ENCODE data around the gene DIS3L. TPM values are rescaled to one million over a fixed set of nuclear protein-coding genes. Genes with fewer than 3 reads are reported as not detected.
"Not testable (repeated sequence)": the region's sequence is repeated elsewhere in the genome, so short reads cannot be mapped to it uniquely, and the experiment has no call there.

The DIS3L gene
- total and polyA plus RNA-seq, 2 of the 4 experiments (the other 2 are of a cell fraction) = 5.1 to 14.5 TPM

DNA sequence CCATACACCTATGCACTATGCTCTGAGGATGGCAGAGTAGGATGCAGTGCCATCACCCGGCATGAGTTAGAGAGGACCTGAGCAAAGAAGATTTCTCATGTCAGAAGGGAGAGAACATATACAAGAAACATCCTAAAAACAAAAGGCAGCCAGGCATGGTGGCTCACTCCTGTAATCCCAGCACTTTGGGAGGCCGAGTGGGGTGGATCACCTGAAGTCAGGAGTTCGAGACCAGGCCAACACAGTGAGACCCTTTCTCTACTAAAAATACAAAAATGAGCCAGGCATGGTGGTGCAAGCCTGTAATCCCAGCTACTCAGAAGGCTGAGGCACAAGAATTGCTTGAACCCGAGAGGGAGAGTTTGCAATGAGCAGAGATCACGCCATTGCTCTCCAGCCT, 47.5 kb upstream of the DIS3L start:
- in situ Hi-C loops (cut with MboI; ENCODE audit: low sequenced_read_pairs); H3K56ac ChIP-seq (ENCODE audit: extremely low read depth, insufficient read depth, low read length); H3K23ac ChIP-seq (ENCODE audit: low read depth, low read length); DNase-seq; H4K20me1 ChIP-seq (ENCODE audit: insufficient read depth, low read length); H3K14ac ChIP-seq (replicated peaks; ENCODE audit: low read depth, low read length); H2BK20ac ChIP-seq (ENCODE audit: low read depth, low read length); ATAC-seq (ENCODE audit: low read depth); H4K91ac ChIP-seq (ENCODE audit: insufficient read depth, low read depth, low read length); H2AK5ac ChIP-seq (ENCODE audit: low read depth, low read length); H2AK9ac ChIP-seq (replicated peaks; ENCODE audit: low read depth, low read length, poor library complexity); H4K5ac ChIP-seq (ENCODE audit: low read depth, low read length); H3K4ac ChIP-seq (ENCODE audit: low read depth, low read length); H3K4me3 ChIP-seq (ENCODE audit: insufficient read depth, low read depth, low read length); H3K27ac ChIP-seq (ENCODE audit: insufficient read depth, low read length); intact Hi-C loops (cut with micrococcal nuclease); H2BK5ac ChIP-seq (ENCODE audit: low read depth, low read length, poor library complexity, severe bottlenecking); H3K36me3 ChIP-seq (ENCODE audit: control insufficient read depth, insufficient read depth, low read length); BruUV-seq (replicated peaks); H3K9ac ChIP-seq (ENCODE audit: low read depth, low read length); H3K18ac ChIP-seq (ENCODE audit: low read depth, low read length); H3K9me1 ChIP-seq (ENCODE audit: insufficient read depth, low read length); H2AFZ ChIP-seq (replicated peaks; ENCODE audit: low read length, poor library complexity); H2BK120ac ChIP-seq (ENCODE audit: low read depth, low read length); H3K4me1 ChIP-seq (ENCODE audit: control insufficient read depth, insufficient read depth, low read length); H3K79me1 ChIP-seq (ENCODE audit: low read depth in 1 of 2, low read length in 2 of 2); H2BK15ac ChIP-seq (ENCODE audit: low read depth, low read length); H3K4me2 ChIP-seq (ENCODE audit: low read depth, low read length); dilution Hi-C loops (cut with HindIII; ENCODE audit: low sequenced_read_pairs, unreplicated experiment); CTCF ChIA-PET; POLR2A ChIA-PET (ENCODE audit: unreplicated experiment); H4K8ac ChIP-seq (ENCODE audit: low read depth in 2 of 2, low read length in 2 of 2); H3K9me3 ChIP-seq (ENCODE audit: control insufficient read depth, insufficient read depth, low read length): not testable (repeated sequence)
- H3K27me3 ChIP-seq (ENCODE audit: control insufficient read depth, insufficient read depth, low read length) = peaks cover 57% of the 10 kb centered on the region
- no CpG with 5 or more reads among the region's 5 CpGs for WGBS, 2 experiments (ENCODE audit: extremely low coverage in 2 of 2, insufficient read length in 1 of 2)

All from IMR-90 (cell line).